ENCODE measurements around the gene KCNN1. TPM values are rescaled to one million over a fixed set of nuclear protein-coding genes. Genes with fewer than 3 reads are reported as not detected.

Gene KCNN1
- total and polyA plus RNA-seq, 9 of the 15 experiments (the other 6 are each of a cell fraction or from before 2014, with no cell fraction given) = 0.01 to 6.2 (median 0.72) TPM

GRCh38 chr19:18021121-18021755 is 54.3 kb downstream of the KCNN1 start (continued):
- TF ChIP-seq, protein P1, sequence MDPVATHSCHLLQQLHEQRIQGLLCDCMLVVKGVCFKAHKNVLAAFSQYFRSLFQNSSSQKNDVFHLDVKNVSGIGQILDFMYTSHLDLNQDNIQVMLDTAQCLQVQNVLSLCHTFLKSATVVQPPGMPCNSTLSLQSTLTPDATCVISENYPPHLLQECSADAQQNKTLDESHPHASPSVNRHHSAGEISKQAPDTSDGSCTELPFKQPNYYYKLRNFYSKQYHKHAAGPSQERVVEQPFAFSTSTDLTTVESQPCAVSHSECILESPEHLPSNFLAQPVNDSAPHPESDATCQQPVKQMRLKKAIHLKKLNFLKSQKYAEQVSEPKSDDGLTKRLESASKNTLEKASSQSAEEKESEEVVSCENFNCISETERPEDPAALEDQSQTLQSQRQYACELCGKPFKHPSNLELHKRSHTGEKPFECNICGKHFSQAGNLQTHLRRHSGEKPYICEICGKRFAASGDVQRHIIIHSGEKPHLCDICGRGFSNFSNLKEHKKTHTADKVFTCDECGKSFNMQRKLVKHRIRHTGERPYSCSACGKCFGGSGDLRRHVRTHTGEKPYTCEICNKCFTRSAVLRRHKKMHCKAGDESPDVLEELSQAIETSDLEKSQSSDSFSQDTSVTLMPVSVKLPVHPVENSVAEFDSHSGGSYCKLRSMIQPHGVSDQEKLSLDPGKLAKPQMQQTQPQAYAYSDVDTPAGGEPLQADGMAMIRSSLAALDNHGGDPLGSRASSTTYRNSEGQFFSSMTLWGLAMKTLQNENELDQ (CRISPR knock-in tag; IDR thresholded peaks at IDR 0.05; ENCODE audit: borderline replicate concordance) = no peak
- TF ChIP-seq ZNF384 (IDR thresholded peaks at IDR 0.05; ENCODE audit: low read depth, low read length) = no peak
- no peak for TF ChIP-seq ZNF316 (IDR thresholded peaks at IDR 0.05)
- no peak for TF ChIP-seq ATF6 (CRISPR knock-in tag; IDR thresholded peaks at IDR 0.05)
- TF ChIP-seq POLR2AphosphoS5 (IDR thresholded peaks at IDR 0.05; ENCODE audit: control insufficient read depth, insufficient read depth, low read depth, low read length) = 0 out of 2 replicates have a peak, but pooled peaks have one; percentile 20
- no peak for TF ChIP-seq ZNF431 (CRISPR knock-in tag; IDR thresholded peaks at IDR 0.05)
- TF ChIP-seq U2AF2 (optimal IDR thresholded peaks at IDR 0.05; ENCODE audit: low read depth, low read length) = no peak
- TF ChIP-seq AFF1 (IDR thresholded peaks at IDR 0.05; ENCODE audit: low read depth in 1 of 2, partially characterized antibody in 2 of 2) = no peak
- peak in 2 of 3 experiments; percentile 57 to 64 for TF ChIP-seq YY1 (IDR thresholded peaks at IDR 0.05; ENCODE audit: borderline replicate concordance in 1 of 3, control insufficient read depth in 1 of 3, extremely low read depth in 1 of 3, insufficient read depth in 3 of 3, insufficient read length in 1 of 3, insufficient replicate concordance in 2 of 3, low read depth in 1 of 3, low read length in 2 of 3)
- no peak for TF ChIP-seq ZNF561 (CRISPR knock-in tag; conservative IDR thresholded peaks at IDR 0.05)
- no peak for TF ChIP-seq ZNF668 (CRISPR knock-in tag; IDR thresholded peaks at IDR 0.05)
- 0 out of 2 replicates have a peak, but pooled peaks have one; percentile 15 for TF ChIP-seq ZNF766 (CRISPR knock-in tag; conservative IDR thresholded peaks at IDR 0.05)
- peak; percentile 15 for TF ChIP-seq TAF1 (IDR thresholded peaks at IDR 0.05; ENCODE audit: control insufficient read depth, extremely low read depth, insufficient read depth, low read length, severe bottlenecking)
- no peak for TF ChIP-seq NFRKB (IDR thresholded peaks at IDR 0.05; ENCODE audit: low read depth)
- TF ChIP-seq, protein P2, sequence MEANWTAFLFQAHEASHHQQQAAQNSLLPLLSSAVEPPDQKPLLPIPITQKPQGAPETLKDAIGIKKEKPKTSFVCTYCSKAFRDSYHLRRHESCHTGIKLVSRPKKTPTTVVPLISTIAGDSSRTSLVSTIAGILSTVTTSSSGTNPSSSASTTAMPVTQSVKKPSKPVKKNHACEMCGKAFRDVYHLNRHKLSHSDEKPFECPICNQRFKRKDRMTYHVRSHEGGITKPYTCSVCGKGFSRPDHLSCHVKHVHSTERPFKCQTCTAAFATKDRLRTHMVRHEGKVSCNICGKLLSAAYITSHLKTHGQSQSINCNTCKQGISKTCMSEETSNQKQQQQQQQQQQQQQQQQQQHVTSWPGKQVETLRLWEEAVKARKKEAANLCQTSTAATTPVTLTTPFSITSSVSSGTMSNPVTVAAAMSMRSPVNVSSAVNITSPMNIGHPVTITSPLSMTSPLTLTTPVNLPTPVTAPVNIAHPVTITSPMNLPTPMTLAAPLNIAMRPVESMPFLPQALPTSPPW (CRISPR knock-in tag; IDR thresholded peaks at IDR 0.05) = peak; percentile 61; the same call in 1 of the 2 replicates
- TF ChIP-seq SMARCC2 (IDR thresholded peaks at IDR 0.05; ENCODE audit: low read depth) = 0 out of 2 replicates have a peak, but pooled peaks have one; percentile 14

All from K562 (cell line).